BJ (cell line): ENCODE measurements around the gene LENG9. TPM values are rescaled to one million over a fixed set of nuclear protein-coding genes. Genes with fewer than 3 reads are reported as not detected.

Experiments
- CTCF ChIA-PET: fragments of 350-600 bp; formaldehyde crosslinking; extraction: SDS; loops from one replicate; lab custom pipeline; 2021; ENCODE audit warnings: antibody characterized with exemption, inconsistent platforms; lab: Yijun Ruan, JAX
- POLR2A ChIA-PET: fragments of 300-600 bp; sonication (Branson Sonifier 250); formaldehyde crosslinking; extraction: SDS; loops from one replicate; lab custom pipeline; 2021; ENCODE audit warnings: antibody characterized with exemption; lab: Charles Lee
- DNase-seq: peaks from one replicate; pipeline ENCODE4 v3.0.0-alpha.2; 2011; ENCODE audit warnings: low read depth
- H3K27me3 ChIP-seq: 2 replicates; pipeline ENCODE4 v1.6.0; 2011; ENCODE audit warnings: low read length; ENCODE audit not compliant: control insufficient read depth, insufficient read depth
- H3K36me3 ChIP-seq: 2 replicates; pipeline ENCODE4 v1.5.1; 2011; ENCODE audit warnings: low read length; ENCODE audit not compliant: control insufficient read depth, insufficient read depth
- H3K4me3 ChIP-seq: 2 replicates; pipeline ENCODE4 v1.5.1; 2011; ENCODE audit warnings: low read depth, mild to moderate bottlenecking, control low read depth, low read length
- CTCF ChIP-seq: IDR thresholded peaks from 2 replicates; pipeline ENCODE4 v1.5.1; 2011; ENCODE audit warnings: low read depth, mild to moderate bottlenecking, control low read depth, inconsistent platforms, low read length, moderate library complexity; ENCODE audit not compliant: insufficient read depth
- polyA plus RNA-seq: library from polyadenylated mRNA; depleted of rRNA; stranded (reverse); fragments of >200 nt; gene quantifications from 2 replicates; pipeline ENCODE4 v1.2.3, GENCODE V29; 2011

LENG9 gene
- polyA plus RNA-seq, 1 experiment, result 2.0 TPM

- no peak overlapping the region for H3K4me3 ChIP-seq
- ChIA-PET POLR2A (no interaction called here), CTCF (no interaction called here)
- no peak for TF ChIP-seq CTCF
- no peak for DNase-seq
- peaks cover 83% of the 10 kb centered on the region for H3K36me3 ChIP-seq
- no peaks in the 10 kb centered on the region for H3K27me3 ChIP-seq
Observed at GRCh38 chr19:54456423-54457373, 6.9 kb downstream of the LENG9 start.

- Histone ChIP-seq H3K27me3 (no peaks in the 10 kb centered on the region), H3K36me3 (peaks cover 81% of the 10 kb centered on the region), H3K4me3 (no peak overlapping the region)
- ChIA-PET POLR2A (no interaction called here), CTCF (no interaction called here)
- no peak for DNase-seq
- no peak for TF ChIP-seq CTCF
Observed at GRCh38 chr19:54455786-54456422, 7.7 kb downstream of the LENG9 start.

GRCh38 chr19:54454781-54455675 lies 8.6 kb downstream of the LENG9 start:
- no peaks in the 10 kb centered on the region for H3K27me3 ChIP-seq
- H3K36me3 ChIP-seq, result peaks cover 75% of the 10 kb centered on the region
- no peak for DNase-seq
- CTCF ChIA-PET, result interaction anchor here (0.9 to 1.9 kb wide), 2 partner anchors 8 to 16 kb away, joined by 3 to 11 read pairs; partner anchors contain the start of gene LENG9
- no peak for TF ChIP-seq CTCF
- H3K4me3 ChIP-seq, result no peak overlapping the region
- POLR2A ChIA-PET, result no interaction called here

- ChIA-PET CTCF (interaction anchor here (0.6 to 1.9 kb wide), 3 partner anchors 8 to 782 kb away, joined by 3 to 11 read pairs (median 5); partner anchors contain the start of gene LENG9), POLR2A (no interaction called here)
- no peak for DNase-seq
- no peak for TF ChIP-seq CTCF
- Histone ChIP-seq H3K4me3 (no peak overlapping the region), H3K36me3 (peaks cover 68% of the 10 kb centered on the region), H3K27me3 (no peaks in the 10 kb centered on the region)
Observed at GRCh38 chr19:54453921-54454780, 9.4 kb downstream of the LENG9 start.
